NT2/D1 (cell line): Measurements from ENCODE around the gene SERPINA1.

ENCODE experiments used
- DNase-seq: peaks from one replicate; pipeline ENCODE4 v3.0.0-alpha.2; 2011; ENCODE audit warnings: low read depth, low spot score
- H3K27me3 ChIP-seq: 2 replicates; pipeline ENCODE4 v1.6.0; 2011; ENCODE audit warnings: mild to moderate bottlenecking; ENCODE audit not compliant: insufficient read length, insufficient read depth
- H3K36me3 ChIP-seq: 2 replicates; pipeline ENCODE4 v1.6.1; 2011; ENCODE audit warnings: mild to moderate bottlenecking, low read length, mixed read lengths; ENCODE audit not compliant: insufficient read depth, insufficient read length
- H3K4me1 ChIP-seq: 2 replicates; pipeline ENCODE4 v1.5.1; 2011; ENCODE audit not compliant: insufficient read depth, insufficient read length
- H3K4me3 ChIP-seq: 2 replicates; pipeline ENCODE4 v1.5.1; 2011; ENCODE audit warnings: low read depth; ENCODE audit not compliant: insufficient read length
- H3K9ac ChIP-seq: 2 replicates; pipeline ENCODE4 v1.6.0; 2011; ENCODE audit warnings: low read depth; ENCODE audit not compliant: insufficient read length
- H3K9me3 ChIP-seq: 2 replicates; pipeline ENCODE4 v1.5.1; 2011; ENCODE audit warnings: mild to moderate bottlenecking, low read length; ENCODE audit not compliant: insufficient read depth
- SUZ12 ChIP-seq: IDR thresholded peaks from 2 replicates; pipeline ENCODE4 v1.6.1; 2011; ENCODE audit not compliant: insufficient read length, insufficient read depth; ENCODE audit errors: extremely low read depth
- YY1 ChIP-seq: IDR thresholded peaks from 2 replicates; pipeline ENCODE4 v1.6.1; 2011; ENCODE audit not compliant: insufficient read length, insufficient read depth
- ZNF274 ChIP-seq: IDR thresholded peaks from 2 replicates; pipeline ENCODE4 v1.6.1; 2011; ENCODE audit warnings: mild to moderate bottlenecking, low read depth, low read length

The SERPINA1 gene

GRCh38 chr14:94396628-94397225 lies 8.3 kb upstream of the SERPINA1 start:
- no peaks in the 10 kb centered on the region for H3K4me1 ChIP-seq
- no peak for DNase-seq
- TF ChIP-seq YY1 = no peak
- no peak for TF ChIP-seq SUZ12
- no peak for TF ChIP-seq ZNF274

GRCh38 chr14:94395888-94396574 lies 7.6 kb upstream of the SERPINA1 start:
- H3K9me3 ChIP-seq = peaks cover 20% of the 10 kb centered on the region; the same call in 1 of the 2 replicates
- no peak overlapping the region for H3K4me3 ChIP-seq
- H3K27me3 ChIP-seq = no peaks in the 10 kb centered on the region
- no peak overlapping the region for H3K9ac ChIP-seq
- no peaks in the 10 kb centered on the region for H3K4me1 ChIP-seq
- no peaks in the 10 kb centered on the region for H3K36me3 ChIP-seq
- no peak for TF ChIP-seq ZNF274
- no peak for TF ChIP-seq YY1
- no peak for TF ChIP-seq SUZ12
- no peak for DNase-seq

More at GRCh38 chr14:94396628-94397225, 8.3 kb upstream of the SERPINA1 start:
- no peaks in the 10 kb centered on the region for H3K36me3 ChIP-seq
- H3K9ac ChIP-seq = no peak overlapping the region
- peaks cover 20% of the 10 kb centered on the region; the same call in 1 of the 2 replicates for H3K9me3 ChIP-seq
- no peaks in the 10 kb centered on the region for H3K27me3 ChIP-seq
- H3K4me3 ChIP-seq = no peak overlapping the region

GRCh38 chr14:94395282-94395887 lies 7.0 kb upstream of the SERPINA1 start:
- TF ChIP-seq SUZ12 (no peak), ZNF274 (no peak)
- Histone ChIP-seq H3K27me3 (no peaks in the 10 kb centered on the region), H3K9ac (no peak overlapping the region), H3K9me3 (peaks cover 20% of the 10 kb centered on the region; the same call in 1 of the 2 replicates), H3K4me1 (no peaks in the 10 kb centered on the region), H3K36me3 (no peaks in the 10 kb centered on the region), H3K4me3 (no peak overlapping the region)
- no peak for DNase-seq

- H3K27me3 ChIP-seq = no peaks in the 10 kb centered on the region
- peaks cover 20% of the 10 kb centered on the region; the same call in 1 of the 2 replicates for H3K9me3 ChIP-seq
- H3K36me3 ChIP-seq = no peaks in the 10 kb centered on the region
- no peak overlapping the region for H3K9ac ChIP-seq
- DNase-seq = no peak
- no peak overlapping the region for H3K4me3 ChIP-seq
- TF ChIP-seq SUZ12 (no peak), ZNF274 (no peak), YY1 (no peak)
- H3K4me1 ChIP-seq = no peaks in the 10 kb centered on the region
Observed at GRCh38 chr14:94394581-94395207, 6.3 kb upstream of the SERPINA1 start.

GRCh38 chr14:94394025-94394493 lies 5.7 kb upstream of the SERPINA1 start:
- TF ChIP-seq ZNF274 (no peak), YY1 (no peak), SUZ12 (no peak)
- Histone ChIP-seq H3K4me3 (no peak overlapping the region), H3K9ac (no peak overlapping the region), H3K4me1 (peaks cover under 1% of the 10 kb centered on the region), H3K36me3 (no peaks in the 10 kb centered on the region), H3K27me3 (no peaks in the 10 kb centered on the region), H3K9me3 (peaks cover 17% of the 10 kb centered on the region; the same call in 1 of the 2 replicates)
- DNase-seq = no peak

- DNase-seq = no peak
- peaks cover 11% of the 10 kb centered on the region; the same call in 1 of the 2 replicates for H3K9me3 ChIP-seq
- H3K27me3 ChIP-seq = no peaks in the 10 kb centered on the region
- TF ChIP-seq SUZ12 (no peak), YY1 (no peak), ZNF274 (no peak)
- H3K4me3 ChIP-seq = no peak overlapping the region
- peaks cover 5% of the 10 kb centered on the region for H3K4me1 ChIP-seq
- H3K9ac ChIP-seq = no peak overlapping the region
- H3K36me3 ChIP-seq = no peaks in the 10 kb centered on the region
Observed at GRCh38 chr14:94393474-94393873, 5.1 kb upstream of the SERPINA1 start.
